Measurements from ENCODE around the gene CCDC181. TPM values are rescaled to one million over a fixed set of nuclear protein-coding genes. Genes with fewer than 3 reads are reported as not detected.

Gene CCDC181
- total RNA-seq, 4 donors from 2014 or later: 0.80 to 1.2 TPM; not detected in 2

- intact Hi-C loops (cut with DNase I; ENCODE audit: low total_unique reads) (no loop called here), in situ Hi-C loops (cut with MboI; ENCODE audit: low sequenced_read_pairs in 4 of 4) (loop anchor here in 3 of 4 donors (10.0 to 25.0 kb wide), 5 partner anchors 741 to 1011 kb away; no protein-coding TSS in a partner anchor)
- Histone ChIP-seq H3K4me1 (no peaks in the 10 kb centered on the region), H3K27me3 (no peaks in the 10 kb centered on the region), H3K9me3 (no peaks in the 10 kb centered on the region), H3K27ac (no peak overlapping the region), H3K4me3 (no peak overlapping the region), H3K36me3 (no peaks in the 10 kb centered on the region)
- DNase-seq: no peak
- ATAC-seq: no peak
- no peak for TF ChIP-seq POLR2A (IDR thresholded peaks at IDR 0.05)
- no peak for TF ChIP-seq CTCF (IDR thresholded peaks at IDR 0.05 in 4 of 5, conservative IDR thresholded peaks at IDR 0.05 in 1 of 5)
Measured at GRCh38 chr1:169345511-169345910, 81.8 kb downstream of the CCDC181 start.

Other genes with a start within 250 kb of the CCDC181 start
- 1 to 10 TPM; 3.7 to 8.4 (median 5.5) TPM for gene NME7, start 59.7 kb downstream of the CCDC181 start, total RNA-seq
- 10 to 100 TPM; 10.2 to 17.7 (median 14.6) TPM for gene BLZF1, start 59.3 kb downstream of the CCDC181 start, total RNA-seq
- gene SLC19A2, start 58.5 kb upstream of the CCDC181 start, total RNA-seq: 100 to 1,000 TPM in 2 of 4 donors, 10 to 100 TPM in 2; 93.3 to 176 (median 99.8) TPM
- gene F5, start 159.0 kb upstream of the CCDC181 start, total RNA-seq: under 1 TPM; 0.07 to 0.68 (median 0.22) TPM
- gene SELP, start 202.7 kb upstream of the CCDC181 start, total RNA-seq: 1 to 10 TPM in 2 of 4 donors, under 1 TPM in 2; 0.85 to 2.5 (median 1.2) TPM

Data from gastrocnemius medialis (tissue), 4 donors.